PFSK-1 (cell line): Measurements from ENCODE around the gene DIP2A.

Experiments
- FOXP2 ChIP-seq: optimal IDR thresholded peaks from 2 replicates; pipeline ENCODE3; 2011; ENCODE audit warnings: borderline replicate concordance, control low read depth, inconsistent platforms; ENCODE audit not compliant: insufficient read depth; ENCODE audit errors: extremely low read length, extremely low read depth
- POLR2AphosphoS5 ChIP-seq: IDR thresholded peaks from 2 replicates; pipeline ENCODE4 v1.6.1; 2012; ENCODE audit warnings: low read depth, mild to moderate bottlenecking, control low read depth, low read length, moderate library complexity
- REST ChIP-seq, 2 experiments: IDR thresholded peaks; 2 replicates each; pipeline versions ENCODE4 v1.6.1 to v1.8.0; 2011 to 2012; ENCODE audit warnings: low read depth in 2 of 2, low read length in 2 of 2, control low read depth in 1 of 2, inconsistent platforms in 1 of 2, mild to moderate bottlenecking in 1 of 2, moderate library complexity in 1 of 2; ENCODE audit not compliant: insufficient read depth in 1 of 2
- SIN3A ChIP-seq: IDR thresholded peaks from 2 replicates; pipeline ENCODE4 v1.6.1; 2012; ENCODE audit warnings: mild to moderate bottlenecking, low read length, moderate library complexity, borderline replicate concordance; ENCODE audit not compliant: insufficient read depth
- TAF1 ChIP-seq: IDR thresholded peaks from 2 replicates; pipeline ENCODE4 v1.6.1; 2012; ENCODE audit warnings: low read length, control low read depth, borderline replicate concordance; ENCODE audit not compliant: insufficient read depth

- TF ChIP-seq POLR2AphosphoS5 (no peak), TAF1 (no peak), REST (IDR thresholded peaks at IDR 0.05; ENCODE audit: insufficient read depth in 1 of 2, low read depth in 2 of 2, low read length in 2 of 2) (no peak), FOXP2 (no peak), SIN3A (no peak)
These were observed 24.3 kb upstream of the DIP2A start for GRCh38 chr21:46434322-46434958.
